HL-60/S4 (cell line): ENCODE data around the gene TMEM97.

Experiments
- in situ Hi-C: fragments of 300-500 bp; cut with MboI; formaldehyde crosslinking; loops from 2 replicates; pipeline ENCODE4 v1.14.3; 2022; ENCODE audit warnings: low sequenced_read_pairs

Gene TMEM97

GRCh38 chr17:28363776-28364650 lies 45.0 kb downstream of the TMEM97 start:
- in situ Hi-C loops = no loop called here

- in situ Hi-C loops = no loop called here
Observed at GRCh38 chr17:28364665-28365363, 45.8 kb downstream of the TMEM97 start, which contains the start of gene SEBOX. SEBOX (minus strand) TSS chr17:28365199; CDS start chr17:28365151, 48 bp downstream.

- in situ Hi-C loops = no loop called here
Observed at GRCh38 chr17:28365487-28365886, 46.5 kb downstream of the TMEM97 start.

GRCh38 chr17:28366605-28367004 lies 47.6 kb downstream of the TMEM97 start:
- in situ Hi-C loops = no loop called here

- in situ Hi-C loops = no loop called here
Observed at GRCh38 chr17:28367641-28368305, 48.8 kb downstream of the TMEM97 start.

GRCh38 chr17:28368306-28368831 lies 49.4 kb downstream of the TMEM97 start:
- in situ Hi-C loops = no loop called here

GRCh38 chr17:28368915-28369683 lies 50.1 kb downstream of the TMEM97 start:
- in situ Hi-C loops = no loop called here

GRCh38 chr17:28369684-28370034 lies 50.7 kb downstream of the TMEM97 start:
- in situ Hi-C loops = no loop called here

GRCh38 chr17:28370035-28370743 lies 51.2 kb downstream of the TMEM97 start, which contains the start of gene VTN:
VTN (minus strand) TSS chr17:28370307; CDS start chr17:28370203, 104 bp downstream.
- in situ Hi-C loops = no loop called here

GRCh38 chr17:28370744-28371103 lies 51.7 kb downstream of the TMEM97 start:
- in situ Hi-C loops = no loop called here

GRCh38 chr17:28371245-28372202 lies 52.5 kb downstream of the TMEM97 start, which contains the start of gene SARM1:
SARM1 (plus strand) TSS chr17:28371694; CDS start chr17:28372033, 339 bp downstream.
- in situ Hi-C loops = no loop called here

- in situ Hi-C loops = no loop called here
Observed at GRCh38 chr17:28372203-28372944, 53.4 kb downstream of the TMEM97 start.

- in situ Hi-C loops = no loop called here
Observed at GRCh38 chr17:28372945-28373274, 53.9 kb downstream of the TMEM97 start.
